ENCODE results near the gene JTB. TPM values are rescaled to one million over a fixed set of nuclear protein-coding genes. Genes with fewer than 3 reads are reported as not detected.
A peak's percentile ranks its signal among the peaks of the same experiment; 100 is the strongest.

JTB gene
- total RNA-seq, 4 donors from 2014 or later = 158 to 193 (median 180) TPM

- Histone ChIP-seq H3K4me3 (peak overlapping the region in 1 of 2 donors; percentile 95), H3K27ac (peak overlapping the region in 3 of 4 donors; percentile 85 to 96 (median 96)), H3K4me1 (peaks cover 0 to 84% (median 44%) of the 10 kb centered on the region in 3 donors), H3K27me3 (no peaks in the 10 kb centered on the region), H3K9me3 (no peaks in the 10 kb centered on the region), H3K36me3 (peaks cover 0 to 33% of the 10 kb centered on the region in 2 donors)
- WGBS, 2 donors (ENCODE audit: low coverage in 1 of 2) = 66 to 90% methylated on average over 2 to 3 of the region's 3 CpGs
- TF ChIP-seq CTCF (IDR thresholded peaks at IDR 0.05) (no peak), POLR2AphosphoS5 (IDR thresholded peaks at IDR 0.05) (no peak)
- ATAC-seq = no peak
Observed at GRCh38 chr1:153959454-153959853, 18.0 kb downstream of the JTB start.

GRCh38 chr1:153958961-153959260 is 18.6 kb downstream of the JTB start:
- Histone ChIP-seq H3K27me3 (no peaks in the 10 kb centered on the region), H3K36me3 (peaks cover 0 to 39% of the 10 kb centered on the region in 2 donors), H3K4me1 (peaks cover 0 to 84% (median 40%) of the 10 kb centered on the region in 3 donors), H3K27ac (peak overlapping the region; percentile 32 to 96 (median 90)), H3K4me3 (peak overlapping the region in 1 of 2 donors; percentile 95), H3K9me3 (no peaks in the 10 kb centered on the region)
- 0 to 8% methylated on average over 4 of the region's 4 CpGs for WGBS, 2 donors (ENCODE audit: low coverage in 1 of 2)
- TF ChIP-seq EP300 (IDR thresholded peaks at IDR 0.05) = no peak
- no peak for TF ChIP-seq POLR2A (IDR thresholded peaks at IDR 0.05)
- TF ChIP-seq CTCF (IDR thresholded peaks at IDR 0.05) = no peak
- no peak for TF ChIP-seq POLR2AphosphoS5 (IDR thresholded peaks at IDR 0.05)
- ATAC-seq = peak; percentile 1

GRCh38 chr1:153958111-153958960 is 19.1 kb downstream of the JTB start, which contains the start of gene CRTC2:
Gene CRTC2 (minus strand): TSS chr1:153958612. CDS start chr1:153958497, 115 bp downstream.
- TF ChIP-seq EP300 (IDR thresholded peaks at IDR 0.05) (no peak), CTCF (IDR thresholded peaks at IDR 0.05) (peak in 1 of 4 experiments; percentile 27), POLR2AphosphoS5 (IDR thresholded peaks at IDR 0.05) (peak; percentile 78), POLR2A (IDR thresholded peaks at IDR 0.05) (peak; percentile 74 to 82)
- peak; percentile 91 for ATAC-seq
- H3K9me3 ChIP-seq = no peaks in the 10 kb centered on the region
- H3K27ac ChIP-seq = peak within 1 kb of the TSS; percentile 75 to 96 (median 90)
- peaks cover 0 to 45% of the 10 kb centered on the region in 2 donors for H3K36me3 ChIP-seq
- H3K4me1 ChIP-seq = peaks cover 0 to 87% (median 40%) of the 10 kb centered on the region in 3 donors
- peak within 1 kb of the TSS; percentile 66 to 95 for H3K4me3 ChIP-seq
- no peaks in the 10 kb centered on the region for H3K27me3 ChIP-seq
- WGBS, 2 donors (ENCODE audit: low coverage in 1 of 2) = 0% methylated on average over 3 to 31 of the region's 75 CpGs

GRCh38 chr1:153957744-153958110 is 19.7 kb downstream of the JTB start:
- no peak for ATAC-seq
- TF ChIP-seq EP300 (IDR thresholded peaks at IDR 0.05) = no peak
- no peak for TF ChIP-seq POLR2A (IDR thresholded peaks at IDR 0.05)
- no peak for TF ChIP-seq POLR2AphosphoS5 (IDR thresholded peaks at IDR 0.05)
- TF ChIP-seq CTCF (IDR thresholded peaks at IDR 0.05) = no peak
- Histone ChIP-seq H3K27me3 (no peaks in the 10 kb centered on the region), H3K4me1 (peaks cover 0 to 87% (median 40%) of the 10 kb centered on the region in 3 donors), H3K4me3 (peak overlapping the region; percentile 66 to 95), H3K9me3 (no peaks in the 10 kb centered on the region), H3K27ac (peak overlapping the region; percentile 75 to 96 (median 90)), H3K36me3 (peaks cover 0 to 51% of the 10 kb centered on the region in 2 donors)
- WGBS, 2 donors (ENCODE audit: low coverage in 1 of 2) = 0 to 1% methylated on average over 8 to 10 of the region's 13 CpGs

Data from gastroesophageal sphincter (tissue), 4 donors.